Glomerular visceral epithelial cell (primary cell): ENCODE measurements around the gene EXPH5.

ENCODE experiments used
- DNase-seq: peaks from one replicate; pipeline ENCODE4 v3.0.0-alpha.2; 2016; ENCODE audit errors: extremely low spot score

EXPH5 gene

DNA sequence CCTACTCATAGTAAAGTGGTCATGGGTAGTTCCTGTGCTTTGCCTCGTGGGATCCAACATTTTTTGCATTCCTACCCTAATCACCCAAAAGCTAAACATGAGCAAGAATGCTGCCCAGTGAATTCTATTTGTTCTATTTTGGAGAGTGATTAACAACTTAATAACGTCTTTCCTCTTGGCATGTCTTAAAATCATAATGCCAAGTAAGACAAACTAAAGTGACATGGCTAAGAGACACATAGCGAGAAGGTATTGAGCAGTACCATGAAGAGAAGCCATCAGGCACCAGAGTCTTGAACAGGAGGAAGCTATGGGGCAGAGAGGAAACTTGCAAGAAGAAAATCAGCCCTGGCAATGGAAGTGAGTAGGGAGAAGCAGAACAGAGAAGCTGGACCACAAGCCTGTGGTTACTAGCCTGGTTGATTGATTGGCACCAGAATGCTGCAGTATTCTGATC lies 32.0 kb downstream of the EXPH5 start:
- DNase-seq = peak; percentile 56

DNA sequence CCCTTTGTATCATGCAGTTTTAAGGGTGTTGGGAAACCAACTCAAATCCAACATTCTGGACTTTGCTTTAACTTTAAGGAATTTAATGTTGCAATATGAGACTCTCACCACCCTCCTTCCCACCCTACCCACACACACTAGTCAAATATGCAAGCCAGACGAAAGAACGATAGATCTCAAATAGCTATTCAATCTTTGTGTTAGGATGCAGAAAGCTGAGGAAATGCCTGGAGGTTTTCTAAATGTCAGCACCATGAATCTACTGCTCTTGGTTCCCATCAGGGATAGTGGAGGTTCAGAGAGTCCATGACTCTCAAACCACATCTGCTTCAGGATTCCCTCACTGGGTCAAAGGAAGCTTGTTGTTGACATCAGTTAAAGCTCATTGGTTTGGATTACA lies 33.7 kb downstream of the EXPH5 start:
- DNase-seq = peak; percentile 23

DNA sequence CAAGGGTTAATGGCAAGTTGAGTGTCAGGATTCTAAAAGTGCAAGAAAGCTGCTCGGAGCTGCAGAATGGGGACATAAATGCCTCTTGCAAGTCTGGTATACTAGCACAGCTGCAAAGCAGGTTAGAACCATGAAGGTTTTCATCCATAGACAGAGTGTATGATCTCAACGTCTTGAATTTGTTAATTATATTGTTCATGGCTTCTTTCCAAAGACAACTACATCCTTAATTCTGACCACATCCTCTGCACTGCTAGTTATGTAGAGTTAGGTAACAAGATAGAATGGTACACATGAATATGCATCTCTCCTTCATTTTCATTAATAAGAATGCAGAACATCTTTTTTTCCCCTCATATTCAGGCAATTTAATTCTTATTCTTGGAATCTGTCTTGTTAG lies 34.2 kb downstream of the EXPH5 start:
- DNase-seq = peak; percentile 50

GRCh38 chr11:108558222-108558621 lies 35.3 kb downstream of the EXPH5 start:
- DNase-seq = peak; percentile 2

DNA sequence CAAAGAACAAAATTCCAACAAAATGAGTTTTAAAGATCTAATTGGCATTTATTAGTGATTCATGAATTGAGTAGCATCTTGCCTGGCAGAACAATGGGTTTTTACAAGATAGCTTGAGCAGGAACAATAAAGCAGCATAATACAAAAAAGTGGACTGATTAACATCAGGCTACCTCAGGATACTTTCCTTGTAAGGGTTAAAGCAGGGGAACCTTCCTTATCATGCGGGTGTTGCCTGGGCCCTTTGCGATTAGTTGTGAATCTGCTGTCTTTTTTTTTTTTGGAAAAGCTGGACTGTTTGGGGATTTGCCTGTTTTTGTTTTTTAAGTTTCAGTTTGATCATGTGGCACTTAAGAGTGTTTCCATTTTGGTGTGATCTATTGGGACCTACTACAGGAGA lies 37.5 kb downstream of the EXPH5 start:
- no peak for DNase-seq

DNA sequence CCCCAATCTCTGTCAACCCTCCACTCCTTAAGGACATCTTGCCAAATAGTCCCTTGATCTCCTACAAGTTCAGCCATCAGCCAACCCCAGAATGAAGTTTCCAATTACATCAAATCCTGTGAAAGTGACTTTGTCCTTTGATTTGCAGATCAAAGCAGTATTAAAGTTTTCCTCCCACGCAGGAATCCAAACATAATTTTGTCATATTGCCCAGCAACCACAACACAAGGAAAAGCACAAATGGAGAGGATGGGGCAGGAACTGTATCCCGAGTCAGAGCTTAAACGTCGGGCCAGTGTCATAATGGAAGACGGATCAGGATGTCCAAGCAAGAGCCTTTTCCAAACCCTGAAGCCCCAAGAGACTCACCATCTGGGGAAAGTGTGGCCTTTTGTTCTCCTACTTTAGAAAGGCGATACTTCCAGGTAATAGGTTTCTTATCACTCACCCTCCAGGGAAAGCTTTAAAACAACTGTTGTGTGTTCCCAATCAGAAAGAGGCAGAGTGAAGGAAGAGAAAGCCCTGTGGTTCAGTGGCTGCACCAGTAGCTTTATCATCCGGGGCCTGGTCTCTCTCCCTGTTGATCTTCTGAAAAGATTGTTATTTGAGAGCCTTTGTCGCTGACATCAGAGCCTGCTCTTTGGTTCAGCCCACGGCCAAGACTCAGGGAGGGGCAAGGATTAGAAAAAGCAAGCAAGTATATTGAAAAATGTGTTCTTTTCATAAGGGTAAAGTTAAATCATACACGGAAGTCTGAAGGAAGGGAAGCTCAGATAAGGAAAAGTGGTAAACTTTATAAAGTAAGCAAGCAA lies 41.7 kb downstream of the EXPH5 start:
- no peak for DNase-seq

DNA sequence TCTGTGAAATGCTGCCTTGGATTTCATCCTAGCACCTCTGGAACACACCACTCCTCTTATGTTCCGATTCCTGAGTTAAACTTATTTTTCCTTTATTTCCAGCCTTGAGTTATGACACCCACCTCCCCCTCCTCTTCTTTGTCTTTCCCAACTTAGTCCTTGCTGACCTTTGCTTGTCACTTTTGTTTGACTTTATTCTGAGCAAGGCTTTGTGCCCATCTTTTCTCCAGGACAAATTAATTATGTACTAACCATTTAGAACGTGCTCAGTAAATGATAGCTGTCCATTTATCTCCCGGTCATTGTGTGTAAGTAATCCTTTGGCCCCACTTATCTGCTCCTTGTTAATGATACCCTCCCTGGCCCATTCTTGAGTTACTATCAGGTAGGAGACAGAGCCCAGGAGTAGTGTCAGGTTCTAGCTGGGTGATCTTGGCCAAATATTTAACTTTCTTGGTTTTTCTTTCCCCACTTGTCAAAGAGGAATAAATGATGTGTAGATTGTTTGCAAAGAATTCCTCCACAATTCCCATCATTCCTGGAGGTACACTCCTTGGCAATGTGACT lies 44.2 kb downstream of the EXPH5 start:
- no peak for DNase-seq

- DNase-seq = no peak
These were observed 47.6 kb downstream of the EXPH5 start for GRCh38 chr11:108545909-108546501.

- no peak for DNase-seq
These were observed 50.1 kb downstream of the EXPH5 start for GRCh38 chr11:108543316-108543964.

GRCh38 chr11:108541531-108541930 lies 52.0 kb downstream of the EXPH5 start:
- no peak for DNase-seq

DNA sequence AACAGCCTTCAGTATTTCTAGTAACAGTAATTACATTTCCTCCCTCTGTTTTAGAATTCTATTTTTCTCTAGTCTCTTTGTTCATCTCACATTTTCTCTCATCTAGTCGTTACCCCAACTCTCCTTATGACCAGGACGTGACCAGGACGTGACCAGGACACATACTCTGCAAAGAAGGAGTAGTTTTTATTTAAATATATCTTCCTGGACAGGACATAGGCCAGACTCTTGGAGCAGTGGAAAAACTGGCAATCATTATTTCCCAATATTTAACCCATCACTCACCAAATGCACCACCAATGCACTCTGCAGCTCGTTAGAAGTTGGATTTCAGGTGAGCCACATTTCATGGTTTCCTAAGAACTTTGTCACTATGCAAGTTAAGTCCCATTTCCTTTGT lies 55.1 kb downstream of the EXPH5 start:
- no peak for DNase-seq

DNA sequence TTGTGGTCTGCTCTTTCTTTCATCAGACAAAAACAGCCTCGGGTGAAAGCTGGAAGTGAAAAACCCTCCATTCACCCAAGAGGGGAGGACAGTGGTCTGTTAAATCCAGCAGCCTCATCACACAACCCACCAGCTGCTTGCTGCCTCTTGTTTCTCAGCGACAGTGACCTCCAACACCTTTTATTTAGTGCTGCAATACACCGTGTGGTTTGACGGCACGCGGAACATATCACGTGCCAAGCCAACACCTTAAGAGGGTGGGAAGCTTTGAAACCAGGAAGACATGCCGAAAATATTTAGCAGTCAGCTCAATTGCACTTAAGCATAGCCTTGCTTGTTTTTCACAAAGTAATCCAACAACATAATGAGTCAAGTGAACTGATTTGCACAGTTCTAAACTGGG lies 55.5 kb downstream of the EXPH5 start:
- no peak for DNase-seq

- DNase-seq = no peak
These were observed 56.8 kb downstream of the EXPH5 start for GRCh38 chr11:108536783-108537182.

- no peak for DNase-seq
These were observed 58.1 kb downstream of the EXPH5 start for GRCh38 chr11:108535384-108535955.

- DNase-seq = no peak
These were observed 59.2 kb downstream of the EXPH5 start for GRCh38 chr11:108534274-108534882.

- no peak for DNase-seq
These were observed 63.1 kb downstream of the EXPH5 start for GRCh38 chr11:108530426-108530825.

- DNase-seq = no peak
These were observed 66.2 kb downstream of the EXPH5 start for GRCh38 chr11:108527382-108527781.

DNA sequence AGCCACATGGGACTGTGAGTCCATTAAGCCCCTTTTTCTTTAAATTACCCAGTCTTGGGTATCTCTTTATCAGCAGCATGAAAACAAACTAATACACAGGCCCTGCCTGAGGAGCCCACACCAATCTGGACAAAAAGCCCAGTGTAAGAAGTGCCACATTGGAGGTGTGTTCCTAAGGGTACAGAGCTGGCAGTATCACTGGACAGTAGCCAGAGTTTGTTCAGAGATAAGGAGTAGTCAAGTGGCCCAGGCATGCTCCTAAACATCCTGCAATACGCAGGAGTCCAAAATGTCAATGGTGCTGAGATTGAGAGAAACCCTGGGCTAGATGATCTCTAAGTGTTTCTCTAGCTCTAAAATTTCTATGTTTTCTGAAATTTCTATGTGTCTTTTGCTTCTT lies 68.4 kb downstream of the EXPH5 start:
- no peak for DNase-seq

- DNase-seq = no peak
These were observed 69.1 kb downstream of the EXPH5 start for GRCh38 chr11:108524422-108524821.

DNA sequence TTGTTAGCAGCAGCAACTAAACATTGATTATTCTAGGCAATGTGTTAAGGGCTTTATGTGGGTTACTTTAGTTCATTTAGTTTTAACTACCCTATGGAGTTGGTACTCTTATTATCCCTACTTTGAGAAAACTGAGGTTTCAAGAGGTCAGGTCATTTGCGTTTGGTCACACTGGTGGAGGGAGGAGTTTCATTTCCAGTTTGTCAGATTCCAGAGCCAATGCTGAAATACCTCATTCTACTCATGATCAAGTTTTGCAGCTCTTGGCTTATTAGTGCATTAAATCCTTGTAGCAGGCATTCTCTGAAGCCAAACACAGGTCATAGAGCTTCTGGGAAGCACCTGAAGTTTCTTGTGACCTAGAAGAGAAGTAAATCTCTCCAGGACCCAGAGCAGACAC lies 71.2 kb downstream of the EXPH5 start:
- no peak for DNase-seq

GRCh38 chr11:108518581-108518980 lies 75.0 kb downstream of the EXPH5 start:
- DNase-seq = no peak

DNA sequence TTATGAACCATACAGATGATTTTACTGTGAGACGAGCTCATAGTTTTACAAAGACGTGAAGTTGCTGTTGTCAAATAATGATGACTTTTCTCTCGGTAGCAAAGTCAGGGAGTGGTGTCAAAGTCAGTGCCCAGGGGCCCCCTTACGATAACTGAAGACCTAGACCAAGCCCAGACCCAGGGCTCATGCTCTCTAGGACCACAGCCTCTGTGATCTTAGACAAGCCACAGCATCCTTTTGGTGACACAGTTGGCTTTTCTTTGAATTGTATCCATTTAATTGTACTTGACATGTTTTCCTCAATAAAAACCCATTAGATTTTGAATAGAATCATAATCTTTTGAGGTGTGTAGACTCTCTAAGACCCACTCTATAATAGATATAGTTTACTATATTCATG lies 77.4 kb downstream of the EXPH5 start:
- DNase-seq = no peak
